ENCODE results near the gene SPATA3.

Gene SPATA3

GRCh38 chr2:231050018-231050901 lies 54.3 kb downstream of the SPATA3 start:
- no peak for DNase-seq

- no peak for DNase-seq
Measured at GRCh38 chr2:231051116-231051515, 55.2 kb downstream of the SPATA3 start.

DNA sequence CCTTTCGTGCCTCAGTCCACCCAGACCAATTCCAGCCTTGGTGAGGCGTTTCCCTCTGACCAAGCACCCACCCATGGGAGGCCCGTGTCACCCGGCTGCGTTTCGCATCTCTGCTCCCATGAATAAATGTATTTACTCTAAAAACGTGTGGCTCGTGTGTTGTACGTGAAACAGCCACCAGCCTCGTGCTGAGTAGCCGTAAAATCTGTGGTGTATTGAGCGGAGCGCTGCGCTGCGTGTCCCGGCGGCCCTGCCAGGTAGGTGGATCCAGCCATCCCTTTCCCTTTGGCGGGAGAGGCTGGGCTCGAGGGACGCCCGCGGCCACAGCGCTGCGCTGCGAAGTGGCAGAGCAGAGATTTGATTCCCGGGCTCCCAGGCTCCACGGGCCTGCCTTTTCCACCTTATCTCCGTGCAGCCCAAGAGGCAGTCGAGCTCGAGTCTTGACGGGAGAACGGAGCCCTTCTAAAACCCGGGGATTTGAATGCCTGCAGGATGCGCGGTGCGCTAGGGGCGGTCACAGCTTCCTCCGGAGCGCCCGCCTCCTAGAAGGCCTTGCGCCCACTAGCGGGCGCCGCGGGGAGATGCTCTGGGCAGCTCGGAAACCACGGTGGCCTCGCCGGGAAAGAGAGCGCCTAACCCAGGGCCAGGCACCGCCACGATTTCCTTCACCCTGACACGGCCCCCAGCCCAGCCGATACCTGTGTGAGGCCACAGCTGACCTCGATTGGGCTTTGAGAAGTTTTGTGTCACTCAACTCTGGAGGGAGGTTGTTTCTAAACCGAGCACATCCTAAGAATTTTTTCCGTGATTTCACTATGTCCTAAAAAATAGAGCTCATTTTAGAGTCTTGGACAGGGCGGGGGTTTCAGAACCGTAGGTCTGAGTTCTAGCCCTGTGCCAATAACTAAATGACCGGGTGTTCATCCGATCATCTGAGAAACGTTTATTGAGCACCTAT lies 56.9 kb downstream of the SPATA3 start:
- peak; percentile 91 for DNase-seq

GRCh38 chr2:231053846-231054245 lies 57.9 kb downstream of the SPATA3 start:
- no peak for DNase-seq

DNA sequence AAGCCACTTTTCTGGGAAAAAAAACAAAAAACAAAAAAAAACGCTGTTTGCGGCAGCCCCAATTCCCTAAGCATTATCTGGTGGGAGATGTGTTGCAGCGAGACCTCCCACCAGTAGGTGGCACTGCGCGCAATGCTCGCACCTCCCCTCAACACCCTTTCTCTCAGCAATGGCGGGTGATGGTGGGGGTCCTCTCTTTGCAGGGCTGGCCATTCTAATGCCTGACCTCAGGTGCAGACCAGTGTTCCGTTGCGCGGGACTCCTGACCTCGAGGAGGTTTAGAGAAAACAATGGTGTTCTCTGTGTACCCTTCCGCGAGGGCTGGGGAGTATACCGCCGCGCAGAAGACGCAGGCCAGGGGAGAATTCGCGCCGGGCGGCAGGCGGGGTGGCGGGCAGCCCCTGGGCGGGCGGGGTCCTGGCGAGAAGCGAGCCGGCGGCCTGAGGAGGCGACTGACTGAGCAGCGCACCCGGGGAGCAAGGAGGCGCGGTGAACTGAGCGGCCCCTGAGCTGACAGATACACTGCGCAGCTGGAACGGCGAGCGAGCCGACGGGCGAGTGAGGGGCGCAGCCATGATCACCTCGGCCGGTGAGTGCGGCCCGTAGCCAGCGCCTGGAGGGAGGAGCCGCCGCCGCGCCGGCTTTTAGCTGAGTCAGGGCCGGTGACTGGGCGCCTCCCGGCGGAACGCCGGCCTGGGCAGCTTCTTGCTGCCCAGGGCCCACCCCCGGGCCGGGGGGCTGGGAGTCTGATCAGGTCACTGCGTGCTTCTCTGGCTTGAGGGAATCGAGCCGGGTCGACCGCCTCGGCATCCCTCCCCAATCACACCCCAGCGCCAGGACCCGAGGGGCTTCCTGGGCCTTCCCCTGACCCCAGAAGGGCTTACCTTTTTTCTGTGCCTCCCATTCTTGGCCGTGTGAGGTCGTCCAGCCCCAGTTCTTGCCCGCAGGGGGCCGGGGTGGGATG lies 60.8 kb downstream of the SPATA3 start, which contains the start of gene PSMD1:
PSMD1 (plus strand) TSS at position 415 of the 964 bp plus-strand sequence; CDS start at position 574, 159 bp downstream.
- peak; percentile 95 for DNase-seq

DNA sequence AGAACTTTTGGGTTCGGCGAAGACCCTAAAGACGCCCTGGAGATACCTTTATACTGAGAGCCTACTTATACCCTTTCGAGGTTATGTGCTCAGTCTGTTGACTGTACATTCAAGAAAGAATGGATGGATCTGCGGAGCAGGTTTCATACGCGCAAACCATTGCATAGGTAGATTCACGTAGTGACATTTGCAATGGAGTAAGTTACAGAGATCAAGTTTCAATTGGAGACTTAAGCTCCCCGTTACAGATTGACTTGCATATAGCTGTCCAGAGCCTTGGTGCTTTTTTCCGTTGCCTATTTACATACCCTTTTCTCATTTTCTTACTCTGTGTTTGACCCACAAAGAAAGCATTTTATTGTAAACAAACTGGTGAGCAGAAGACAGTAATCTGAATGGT lies 61.7 kb downstream of the SPATA3 start:
- DNase-seq, result no peak

Data from activated CD4-positive, alpha-beta T cell treated with anti-CD3 and anti-CD28 coated beads, Interleukin-2, amount 50 U/mL, for 16 hours (primary cell).